Activated B cell treated with CpG ODN at 0.5 μM for 24 hours (primary cell): ENCODE data around the gene STK31. TPM values are rescaled to one million over a fixed set of nuclear protein-coding genes. Genes with fewer than 3 reads are reported as not detected.

ENCODE experiments used
- ATAC-seq: fragments of 200-7000 bp; cut with Tn5 transposase; one replicate; pipeline ENCODE4 v1.10.0; 2021; ENCODE audit warnings: low read depth, mild to moderate bottlenecking, moderate library complexity
- CTCF ChIA-PET: fragments of 350-600 bp; sonication (Branson Sonifier 250); formaldehyde crosslinking; loops from one replicate; lab custom pipeline; 2021; ENCODE audit warnings: antibody characterized with exemption; lab: Charles Lee
- POLR2A ChIA-PET: fragments of 350-600 bp; sonication (Branson Sonifier 250); formaldehyde crosslinking; loops from one replicate; lab custom pipeline; 2021; ENCODE audit warnings: antibody characterized with exemption; lab: Charles Lee
- DNase-seq: peaks from one replicate; pipeline ENCODE4 v3.0.0; 2022
- H3K27ac Mint-ChIP-seq: one replicate; pipeline ENCODE4 v1.8.0; 2020; ENCODE audit warnings: mixed read lengths
- H3K27me3 Mint-ChIP-seq: one replicate; pipeline ENCODE4 v1.8.0; 2021; ENCODE audit warnings: mixed read lengths
- H3K36me3 Mint-ChIP-seq: one replicate; pipeline ENCODE4 v1.8.0; 2021; ENCODE audit warnings: low read depth, mixed read lengths
- H3K4me1 Mint-ChIP-seq: one replicate; pipeline ENCODE4 v1.8.0; 2021; ENCODE audit warnings: mixed read lengths
- H3K4me3 Mint-ChIP-seq: one replicate; pipeline ENCODE4 v1.8.0; 2020; ENCODE audit warnings: mild to moderate bottlenecking, mixed read lengths
- H3K9me3 Mint-ChIP-seq: one replicate; pipeline ENCODE4 v1.8.0; 2020; ENCODE audit warnings: mixed read lengths
- CTCF ChIP-seq: fragments of 200-600 bp; IDR thresholded peaks from one replicate; pipeline ENCODE4 v1.8.0; 2022; ENCODE audit warnings: antibody characterized with exemption, mild to moderate bottlenecking
- intact Hi-C: fragments of 100-400 bp; cut with micrococcal nuclease; formaldehyde crosslinking; loops from one replicate; pipeline ENCODE4 v1.15.1; 2024
- total RNA-seq: library from RNA; stranded (reverse); gene quantifications from 2 replicates; pipeline ENCODE4 v1.2.3, GENCODE V29; 2022

STK31 gene
- total RNA-seq, 1 donor from 2014 or later, result 1.0 TPM

- ATAC-seq (no peak), DNase-seq (no peak)
- H3K4me1 Mint-ChIP-seq, result no peaks in the 10 kb centered on the region
- H3K36me3 Mint-ChIP-seq, result peaks cover 28% of the 10 kb centered on the region
- intact Hi-C loops, result loop anchor here (10.0 kb wide), 1 partner anchor 888 kb away; the partner anchor contains the start of gene PALS2
- POLR2A ChIA-PET, result no interaction called here
- H3K27ac Mint-ChIP-seq, result no peak overlapping the region
- no peaks in the 10 kb centered on the region for H3K27me3 Mint-ChIP-seq
- H3K9me3 Mint-ChIP-seq, result no peaks in the 10 kb centered on the region
- no peak for TF ChIP-seq CTCF
- CTCF ChIA-PET, result interaction anchor here (1.9 kb wide), 1 partner anchor 9 kb away, joined by 6 read pairs; no protein-coding TSS in a partner anchor
- H3K4me3 Mint-ChIP-seq, result no peak overlapping the region
Observed at GRCh38 chr7:23687011-23687410, 23.0 kb upstream of the STK31 start.

- peaks cover 41% of the 10 kb centered on the region for H3K36me3 Mint-ChIP-seq
- TF ChIP-seq CTCF, result no peak
- no peak overlapping the region for H3K27ac Mint-ChIP-seq
- intact Hi-C loops, result loop anchor here (1.0 to 10.0 kb wide), 2 partner anchors 9 to 886 kb away; partner anchors contain the start of genes FAM221A and PALS2
- no peak overlapping the region for H3K4me3 Mint-ChIP-seq
- no peaks in the 10 kb centered on the region for H3K27me3 Mint-ChIP-seq
- peaks cover under 1% of the 10 kb centered on the region for H3K9me3 Mint-ChIP-seq
- ATAC-seq (no peak), DNase-seq (no peak)
- H3K4me1 Mint-ChIP-seq, result no peaks in the 10 kb centered on the region
- CTCF ChIA-PET, result no interaction called here
- POLR2A ChIA-PET, result no interaction called here
Observed at GRCh38 chr7:23689165-23689564, 20.9 kb upstream of the STK31 start.

GRCh38 chr7:23691320-23691719 lies 18.7 kb upstream of the STK31 start:
- ATAC-seq (no peak), DNase-seq (no peak)
- POLR2A ChIA-PET, result no interaction called here
- intact Hi-C loops, result no loop called here
- TF ChIP-seq CTCF, result no peak
- Mint-ChIP-seq H3K9me3 (peaks cover 2% of the 10 kb centered on the region), H3K4me1 (no peaks in the 10 kb centered on the region), H3K27ac (no peak overlapping the region), H3K4me3 (no peak overlapping the region), H3K36me3 (peaks cover 49% of the 10 kb centered on the region), H3K27me3 (no peaks in the 10 kb centered on the region)
- CTCF ChIA-PET, result no interaction called here

GRCh38 chr7:23693224-23693623 lies 16.8 kb upstream of the STK31 start:
- CTCF ChIA-PET, result interaction anchor here (0.8 kb wide), 1 partner anchor 146 kb away, joined by 3 read pairs; no protein-coding TSS in a partner anchor
- no peak for TF ChIP-seq CTCF
- POLR2A ChIA-PET, result interaction anchor here (0.7 kb wide), 1 partner anchor 1091 kb away, joined by 3 read pairs; no protein-coding TSS in a partner anchor
- intact Hi-C loops, result no loop called here
- Mint-ChIP-seq H3K4me3 (no peak overlapping the region), H3K27me3 (no peaks in the 10 kb centered on the region), H3K9me3 (peaks cover 2% of the 10 kb centered on the region), H3K27ac (no peak overlapping the region), H3K36me3 (peaks cover 46% of the 10 kb centered on the region), H3K4me1 (no peaks in the 10 kb centered on the region)
- DNase-seq (no peak), ATAC-seq (no peak)

GRCh38 chr7:23696916-23697441 lies 13.0 kb upstream of the STK31 start:
- no peaks in the 10 kb centered on the region for H3K4me1 Mint-ChIP-seq
- no peak overlapping the region for H3K4me3 Mint-ChIP-seq
- H3K27me3 Mint-ChIP-seq, result no peaks in the 10 kb centered on the region
- H3K27ac Mint-ChIP-seq, result no peak overlapping the region
- no peak for TF ChIP-seq CTCF
- H3K36me3 Mint-ChIP-seq, result peaks cover 32% of the 10 kb centered on the region
- intact Hi-C loops, result loop anchor here (1.0 to 5.0 kb wide), 3 partner anchors 127 to 968 kb away; no protein-coding TSS in a partner anchor
- ATAC-seq (peak; percentile 60), DNase-seq (peak; percentile 38)
- ChIA-PET CTCF (interaction anchor here (0.6 to 1.9 kb wide), 18 partner anchors 10 to 969 kb away, joined by 3 to 17 read pairs (median 5); partner anchors contain the start of genes CCDC126, FAM221A and STK31), POLR2A (no interaction called here)
- H3K9me3 Mint-ChIP-seq, result peaks cover 2% of the 10 kb centered on the region
